GM18867 (cell line): ENCODE data around the gene FNIP2.
"Not testable (repeated sequence)": the region's sequence is repeated elsewhere in the genome, so short reads cannot be mapped to it uniquely, and the experiment has no call there.

Experiments
- ATAC-seq: cut with Tn5 transposase; IDR thresholded peaks from one replicate; pipeline ENCODE4 v1.9.1; 2021; ENCODE audit warnings: mild to moderate bottlenecking, moderate library complexity; ENCODE audit not compliant: unreplicated experiment

Gene FNIP2

DNA sequence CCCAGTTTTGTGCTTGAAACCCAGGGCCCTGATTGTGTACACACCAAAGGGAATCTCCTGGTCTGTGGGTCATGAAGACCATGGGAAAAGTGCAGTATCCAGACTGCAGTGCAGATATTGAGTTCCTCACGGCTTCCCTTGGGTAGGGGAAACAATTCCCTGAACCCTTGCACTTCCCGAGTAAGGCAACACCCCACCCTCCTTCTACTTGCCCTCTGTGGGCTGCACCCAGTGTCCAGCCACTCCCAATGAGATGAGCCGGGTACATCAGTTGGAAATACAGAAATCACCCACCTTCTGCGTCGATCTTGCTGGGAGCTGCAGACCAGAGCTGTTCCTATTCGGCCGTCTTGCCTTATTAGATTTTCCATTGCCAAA is 134.2 kb downstream of the FNIP2 start:
- ATAC-seq = no peak

DNA sequence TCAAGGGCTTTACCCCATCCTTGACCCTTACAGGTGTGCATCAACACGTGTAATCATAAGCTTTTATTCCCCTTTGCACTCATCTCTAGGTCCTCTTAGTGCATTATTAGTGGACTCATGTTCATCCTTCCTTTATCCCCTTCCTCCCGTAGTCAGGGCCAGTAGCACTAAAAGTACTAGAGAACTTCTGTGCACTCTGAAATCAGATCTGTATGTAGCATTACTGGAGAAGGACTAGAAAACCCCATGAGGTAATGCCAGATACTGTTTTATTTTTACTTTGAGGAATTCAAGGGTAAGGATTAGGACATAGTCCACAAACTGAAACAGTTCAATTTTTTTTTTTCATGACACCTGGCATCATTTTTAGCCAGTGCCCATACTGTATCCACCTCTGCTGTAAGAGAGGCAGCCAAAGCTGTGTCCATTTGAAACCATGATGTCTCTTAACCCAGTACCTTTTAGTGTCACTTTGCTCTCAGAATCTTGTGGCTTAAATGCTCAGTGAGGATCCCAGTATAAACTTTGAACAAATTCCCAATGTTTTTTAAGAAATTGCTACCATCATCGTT is 134.7 kb downstream of the FNIP2 start:
- ATAC-seq = no peak

DNA sequence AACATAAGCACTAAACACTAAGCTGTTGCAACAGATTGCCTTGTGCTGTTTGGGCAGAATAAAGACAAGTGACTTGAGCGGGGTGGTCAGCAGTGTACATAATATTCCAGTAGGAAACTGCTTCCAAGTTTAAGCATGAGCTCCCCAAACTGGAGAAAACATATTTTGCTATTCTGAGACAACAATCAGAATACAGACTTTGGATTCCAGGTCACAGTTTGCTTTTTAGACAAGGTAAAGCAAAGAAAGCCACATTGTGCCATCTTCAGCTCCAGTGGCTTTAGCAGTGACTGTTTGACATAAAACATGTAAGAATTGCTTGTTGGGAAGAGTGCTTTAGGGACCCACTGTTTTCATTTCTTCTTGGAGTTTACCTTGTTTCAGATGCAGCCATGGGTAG is 136.0 kb downstream of the FNIP2 start:
- ATAC-seq = no peak

DNA sequence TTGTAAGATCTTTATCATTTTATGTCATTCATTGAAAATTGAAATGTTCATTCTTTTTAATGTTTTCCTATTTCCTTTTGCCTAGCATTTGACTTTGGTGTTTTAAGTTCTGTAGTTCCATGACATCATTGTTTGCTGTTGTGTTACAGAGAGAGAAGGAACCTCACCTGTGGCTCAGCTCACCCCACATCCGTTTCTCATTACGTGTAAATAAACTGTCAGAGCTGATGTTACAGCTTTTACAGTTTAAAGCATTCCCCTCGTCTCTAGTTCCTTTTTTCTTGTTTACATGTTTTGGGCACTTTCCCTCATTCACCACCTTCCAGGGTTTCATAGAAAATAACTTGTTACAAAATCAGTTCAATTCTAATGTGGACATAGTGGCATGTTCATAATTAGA is 137.2 kb downstream of the FNIP2 start:
- peak; percentile 92 for ATAC-seq

DNA sequence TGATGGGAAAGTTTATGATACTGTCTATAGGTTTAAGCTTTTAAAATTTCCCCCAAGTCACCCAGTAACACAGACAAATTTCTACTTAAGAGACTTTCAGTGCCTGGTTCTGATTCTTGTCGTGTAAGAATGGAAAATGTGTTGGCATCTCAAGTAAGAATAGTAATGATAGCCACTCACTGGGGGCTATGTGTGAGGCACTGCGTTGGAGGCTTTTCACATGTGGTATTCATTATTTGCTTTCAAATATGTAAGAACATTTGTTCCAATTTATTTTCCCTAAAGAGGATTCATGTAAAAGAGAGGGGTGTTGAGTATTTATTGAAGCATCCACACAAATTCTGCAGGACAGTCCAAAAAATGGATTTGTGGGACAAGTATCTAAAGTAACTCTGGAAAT is 143.6 kb downstream of the FNIP2 start:
- no peak for ATAC-seq

DNA sequence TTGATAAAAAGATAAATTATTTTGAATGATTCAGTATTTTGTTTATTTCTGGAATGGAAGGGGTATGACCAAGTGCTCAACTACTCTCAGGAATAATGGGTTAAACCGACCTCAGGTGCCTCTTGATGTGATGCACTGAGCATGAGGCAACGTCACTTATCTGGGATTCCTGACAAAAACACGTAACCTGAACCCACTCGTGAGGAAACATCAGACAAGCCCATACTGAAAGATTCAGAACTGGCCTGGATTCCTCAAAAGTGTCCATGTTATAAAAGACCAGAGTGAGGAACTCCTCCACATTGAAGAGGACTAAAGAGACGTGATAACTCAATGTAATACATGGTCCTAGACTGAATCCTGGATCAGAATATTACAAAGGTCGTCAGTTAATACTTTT is 144.0 kb downstream of the FNIP2 start:
- no peak for ATAC-seq

DNA sequence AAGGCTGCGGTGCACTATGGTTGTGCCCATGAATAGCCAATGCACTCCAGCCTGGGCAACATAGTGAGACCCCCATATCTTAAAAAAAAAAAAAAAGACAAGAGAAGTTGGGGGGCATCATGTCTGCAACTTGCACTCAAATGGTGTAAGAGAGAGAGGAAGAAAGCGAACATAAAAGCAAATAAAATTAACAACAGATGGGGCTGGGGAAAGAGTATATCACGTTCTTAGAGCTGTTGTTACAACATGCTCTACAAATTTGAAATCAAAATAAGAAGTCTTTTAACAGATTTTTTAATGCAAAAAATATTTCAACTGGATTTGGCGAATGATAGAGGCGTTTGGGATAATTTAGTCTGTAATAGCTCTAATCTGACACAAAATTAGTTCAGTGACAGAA is 144.9 kb downstream of the FNIP2 start:
- no peak for ATAC-seq

DNA sequence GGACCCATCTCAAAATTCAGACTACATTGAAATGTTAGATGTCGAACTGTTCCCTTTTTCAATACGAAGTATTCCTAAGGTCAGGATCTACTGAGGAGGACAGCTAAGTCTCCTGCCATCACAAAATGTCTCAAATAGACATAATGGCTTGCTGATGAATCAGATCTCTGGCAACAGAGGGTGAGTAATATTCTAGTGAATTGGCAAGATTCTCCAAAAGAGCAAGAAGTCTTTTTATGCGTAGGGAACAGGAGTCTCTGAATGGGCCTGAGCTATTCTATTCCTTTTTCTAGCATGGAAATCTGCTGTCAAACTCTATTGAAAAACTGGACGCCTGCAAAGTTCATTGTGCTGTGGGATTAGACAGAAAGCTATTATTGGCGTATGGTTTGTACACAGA is 145.4 kb downstream of the FNIP2 start:
- no peak for ATAC-seq

DNA sequence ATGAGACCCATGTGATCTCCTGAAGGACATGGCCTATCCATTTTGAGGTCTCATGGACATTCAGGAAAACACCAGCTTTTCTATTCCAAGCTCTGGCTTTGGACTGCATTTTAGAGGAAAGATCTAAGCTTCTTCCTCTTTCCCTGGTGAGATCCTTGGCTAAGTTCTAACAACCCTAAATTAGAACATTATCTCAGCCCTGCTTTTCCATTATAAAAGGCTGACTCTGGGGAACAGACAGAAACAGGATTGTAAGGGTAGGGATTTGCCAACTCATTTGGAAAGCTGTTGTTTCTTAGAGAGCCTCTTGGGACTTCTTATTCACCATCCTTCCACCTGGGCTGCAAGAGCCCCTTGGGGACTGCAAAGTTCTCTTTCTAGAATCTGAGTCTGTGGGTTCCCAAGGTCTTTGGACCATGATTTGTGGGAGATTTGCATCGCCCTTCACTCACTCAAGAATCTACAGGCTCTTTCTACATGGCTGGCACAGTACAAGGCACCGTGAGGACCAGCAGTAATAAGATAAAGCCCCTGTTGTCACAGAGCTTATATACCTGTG is 146.9 kb downstream of the FNIP2 start:
- ATAC-seq = no peak

DNA sequence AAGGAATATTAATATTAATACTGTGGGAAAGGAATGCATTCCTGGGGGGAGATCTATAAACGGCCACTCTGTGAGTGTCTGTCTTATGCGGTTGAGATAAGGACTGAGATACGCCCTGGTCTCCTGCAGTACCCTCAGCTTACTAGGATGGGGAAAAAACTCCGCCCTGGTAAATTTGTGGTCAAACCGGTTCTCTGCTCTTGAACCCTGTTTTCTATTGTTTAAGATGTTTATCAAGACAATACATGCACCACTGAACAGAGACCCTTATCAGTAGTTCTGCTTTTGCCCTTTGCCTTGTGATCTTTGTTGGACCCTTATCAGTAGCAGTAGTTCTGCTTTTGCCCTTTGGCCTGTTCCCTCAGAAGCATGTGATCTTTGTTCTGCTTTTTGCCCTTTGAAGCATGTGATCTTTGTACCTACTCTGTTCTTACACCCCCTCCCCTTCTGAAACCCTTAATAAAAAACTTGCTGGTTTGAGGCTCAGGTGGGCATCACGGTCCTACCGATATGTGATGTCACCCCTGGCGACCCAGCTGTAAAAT is 151.7 kb downstream of the FNIP2 start:
- ATAC-seq = not testable (repeated sequence)

DNA sequence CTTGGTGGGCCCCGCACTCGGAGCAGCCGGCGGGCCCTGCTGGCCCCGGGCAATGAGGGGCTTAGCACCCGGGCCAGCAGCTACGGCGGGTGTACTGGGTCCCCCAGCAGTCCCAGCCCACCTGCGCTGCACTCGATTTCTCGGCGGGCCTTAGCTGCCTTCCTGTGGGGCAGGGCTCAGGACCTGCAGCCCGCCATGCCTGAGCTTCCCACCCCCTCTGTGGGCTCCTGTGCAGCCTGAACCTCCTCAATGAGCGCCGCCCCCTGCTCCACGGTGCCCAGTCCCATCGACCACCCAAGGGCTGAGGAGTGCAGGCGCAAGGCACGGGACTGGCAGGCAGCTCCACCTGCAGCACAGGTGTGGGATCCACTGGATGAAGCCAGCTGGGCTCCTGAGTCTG is 158.9 kb downstream of the FNIP2 start:
- ATAC-seq = not testable (repeated sequence)

DNA sequence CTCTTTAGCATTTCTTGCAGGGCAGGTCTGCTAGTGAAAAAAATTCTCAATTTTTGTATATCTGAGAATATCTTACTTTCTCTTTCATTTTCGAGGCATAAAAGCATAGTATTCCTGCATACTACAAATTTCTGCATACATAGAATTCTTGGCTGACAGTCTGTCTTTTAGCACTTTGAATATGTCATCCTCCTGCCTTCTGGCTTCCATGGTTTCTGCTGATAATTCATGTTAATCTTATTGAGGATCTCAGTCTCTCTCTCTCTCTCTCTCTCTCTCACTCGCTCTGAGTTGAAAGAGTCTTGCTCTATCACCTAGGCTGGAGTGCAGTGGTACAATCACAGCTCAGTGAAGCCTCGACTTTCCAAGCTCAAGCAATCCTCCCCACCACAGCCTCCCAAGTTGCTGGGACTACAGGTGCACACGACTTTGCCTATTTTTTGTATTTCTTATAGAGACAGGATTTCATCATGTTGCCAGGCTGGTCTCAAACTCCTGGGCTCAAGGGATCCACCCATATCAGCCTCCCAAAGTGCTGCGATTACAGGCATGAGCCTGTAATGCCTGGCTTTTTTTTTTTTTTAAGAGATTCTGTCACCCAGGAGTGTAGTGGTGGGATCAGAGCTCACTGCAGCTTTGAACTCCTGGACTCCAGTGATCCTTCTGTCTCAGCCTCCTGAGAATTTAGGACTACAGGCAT is 161.3 kb downstream of the FNIP2 start:
- no peak for ATAC-seq

DNA sequence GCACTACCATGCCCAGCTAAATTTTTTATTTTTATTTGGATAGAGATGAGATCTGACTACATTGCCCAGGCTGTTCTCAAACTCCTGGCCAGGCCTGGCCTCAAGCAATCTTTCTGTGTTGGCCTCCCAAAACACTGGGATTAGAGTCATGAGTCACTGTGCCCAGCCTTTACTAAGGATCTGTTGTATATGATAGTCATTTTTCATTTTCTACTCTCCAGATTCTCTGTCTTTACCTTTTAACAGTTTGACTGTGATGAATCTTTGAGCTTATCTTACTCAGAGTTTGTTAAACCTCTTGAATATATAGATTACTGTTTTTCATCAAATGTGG is 161.8 kb downstream of the FNIP2 start:
- ATAC-seq = no peak

DNA sequence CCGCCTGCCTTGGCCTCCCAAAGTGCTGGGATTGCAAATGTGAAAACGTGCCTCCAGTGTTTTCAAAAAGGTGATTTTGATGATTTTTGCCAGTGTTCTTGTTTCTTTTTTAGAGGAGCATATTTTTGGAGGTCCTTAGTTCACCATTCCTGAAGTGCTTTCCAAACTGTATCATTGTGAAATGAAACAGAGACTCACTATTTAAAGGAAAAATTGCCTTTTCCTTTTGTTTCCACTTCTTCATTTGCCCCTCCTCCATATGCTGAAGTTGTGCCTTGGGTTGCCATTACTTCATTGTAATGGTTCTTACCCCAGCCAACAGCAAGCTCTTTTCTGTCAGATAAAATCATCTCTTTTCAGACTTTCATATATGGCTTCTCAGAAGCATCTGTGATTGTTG is 164.4 kb downstream of the FNIP2 start:
- no peak for ATAC-seq

DNA sequence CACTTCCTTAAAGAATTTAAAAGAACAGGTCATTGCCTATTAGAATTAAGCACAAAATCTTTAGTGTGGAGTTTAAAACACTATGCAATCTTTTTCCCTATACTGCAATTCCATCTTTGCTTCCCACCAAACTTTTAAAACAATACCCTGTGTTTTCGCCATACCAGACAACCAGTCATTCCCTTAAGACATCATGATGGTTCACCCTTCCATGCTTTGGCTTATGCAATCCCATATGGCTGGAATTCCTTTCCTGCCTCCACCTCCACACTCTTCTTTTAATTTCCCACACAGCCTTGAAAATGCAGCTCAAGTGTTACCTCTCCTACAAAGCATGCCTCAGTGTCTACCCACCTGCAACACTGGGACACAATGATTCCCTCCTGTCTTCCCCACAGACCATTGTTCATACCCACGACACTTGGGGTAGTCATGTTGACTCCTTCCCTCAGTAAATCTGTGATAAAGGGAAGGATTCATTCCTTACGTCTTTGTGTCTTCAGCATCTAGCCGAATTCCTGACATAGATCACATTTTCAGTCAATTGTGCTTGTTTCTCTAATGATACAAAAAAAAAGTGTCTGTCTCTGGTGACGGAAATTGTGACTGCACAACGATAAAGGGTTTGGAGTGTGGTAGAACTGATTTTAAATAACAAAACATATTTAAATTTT is 166.3 kb downstream of the FNIP2 start:
- ATAC-seq = no peak

DNA sequence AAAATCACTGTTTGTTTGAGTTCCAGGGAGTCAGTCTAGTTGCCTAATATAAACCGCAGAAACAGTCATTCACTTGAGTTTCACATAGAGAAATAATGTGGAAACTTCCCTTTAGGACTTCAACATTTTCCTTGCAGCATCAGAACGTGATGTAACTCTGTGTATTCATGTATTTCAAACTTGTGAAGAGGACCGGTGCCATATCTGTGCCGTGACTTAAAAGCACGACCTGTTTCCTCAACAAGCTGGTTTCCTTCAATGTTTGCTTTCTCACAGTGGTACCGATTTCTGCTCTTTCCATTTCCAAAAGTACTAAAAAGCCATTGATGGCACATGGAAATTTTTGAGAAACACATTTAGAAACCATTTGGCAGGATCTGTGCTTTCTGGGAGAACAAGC is 167.4 kb downstream of the FNIP2 start:
- no peak for ATAC-seq

DNA sequence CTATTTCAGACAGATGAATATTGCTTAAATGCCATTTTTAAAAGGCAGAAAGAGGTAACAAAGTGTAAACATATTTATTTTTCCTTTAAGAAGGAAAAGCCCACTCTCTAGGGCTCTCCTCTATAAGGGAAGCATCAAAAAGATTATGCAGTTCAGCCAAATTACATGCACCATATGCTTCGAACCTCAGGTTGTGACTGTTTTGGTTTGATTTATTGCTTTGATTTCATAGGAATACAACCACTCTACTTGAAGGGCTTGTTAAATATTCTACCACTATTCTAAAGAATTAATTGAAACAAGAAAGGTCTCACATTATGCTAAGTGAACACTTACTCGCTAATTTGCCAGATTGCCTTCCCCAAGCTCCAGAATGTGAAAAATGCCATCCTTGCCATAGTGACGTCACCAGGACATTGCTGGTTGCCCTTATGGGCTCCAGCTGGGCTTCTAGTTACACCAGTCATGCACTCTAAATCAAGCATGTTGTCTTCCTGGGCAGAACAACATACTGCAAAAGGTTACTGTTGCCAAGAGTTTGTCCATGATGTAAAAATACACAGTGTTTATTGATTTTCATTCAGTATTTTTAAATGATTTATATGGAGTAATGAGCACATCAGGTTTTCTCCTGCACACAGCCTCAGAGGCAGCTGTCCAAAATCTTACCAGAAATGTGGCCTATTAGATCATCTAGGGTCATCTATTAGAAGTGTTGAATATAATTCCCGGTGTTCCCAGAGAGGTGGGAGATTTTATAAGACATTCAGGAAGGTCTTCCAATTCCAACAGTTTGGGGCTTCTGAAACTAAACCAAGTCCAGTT is 169.6 kb downstream of the FNIP2 start:
- no peak for ATAC-seq

DNA sequence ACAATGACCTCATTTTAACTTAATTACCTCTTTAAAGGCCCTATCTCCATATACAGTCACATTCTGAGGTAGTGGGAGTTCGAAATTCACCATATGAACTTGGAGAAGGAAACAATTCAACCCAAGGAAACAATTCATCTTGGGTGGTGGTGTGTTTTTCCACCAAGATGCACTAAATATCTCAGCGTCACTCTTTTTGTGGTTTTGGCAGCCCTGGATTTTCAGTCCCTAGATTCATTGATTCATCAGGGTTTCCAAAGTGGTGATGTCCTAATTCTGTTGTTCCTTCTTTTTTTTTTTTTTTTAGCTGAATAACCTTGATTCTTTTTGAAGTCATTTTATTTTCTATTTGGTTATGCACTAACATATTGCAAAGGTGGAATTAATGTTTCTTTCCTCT is 171.4 kb downstream of the FNIP2 start:
- ATAC-seq = no peak

DNA sequence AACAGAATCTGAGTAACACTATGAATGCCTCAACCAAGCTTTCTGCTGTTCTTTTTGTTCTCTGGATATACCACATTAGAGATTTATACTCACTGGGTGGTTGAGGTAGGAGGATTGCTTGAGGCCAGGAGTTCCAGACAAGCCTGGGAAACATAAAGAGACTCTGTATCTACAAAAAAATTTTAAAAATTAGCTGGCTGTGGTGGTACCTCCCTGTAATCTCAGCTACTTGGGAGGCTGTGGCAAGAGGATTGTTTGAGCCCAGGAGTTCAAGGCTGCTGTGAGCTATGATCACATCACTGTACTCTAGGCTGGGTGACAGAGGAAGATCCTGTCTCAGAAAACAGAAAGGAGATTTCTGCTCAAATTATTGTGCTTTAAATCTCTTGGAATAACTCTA is 172.5 kb downstream of the FNIP2 start:
- no peak for ATAC-seq

DNA sequence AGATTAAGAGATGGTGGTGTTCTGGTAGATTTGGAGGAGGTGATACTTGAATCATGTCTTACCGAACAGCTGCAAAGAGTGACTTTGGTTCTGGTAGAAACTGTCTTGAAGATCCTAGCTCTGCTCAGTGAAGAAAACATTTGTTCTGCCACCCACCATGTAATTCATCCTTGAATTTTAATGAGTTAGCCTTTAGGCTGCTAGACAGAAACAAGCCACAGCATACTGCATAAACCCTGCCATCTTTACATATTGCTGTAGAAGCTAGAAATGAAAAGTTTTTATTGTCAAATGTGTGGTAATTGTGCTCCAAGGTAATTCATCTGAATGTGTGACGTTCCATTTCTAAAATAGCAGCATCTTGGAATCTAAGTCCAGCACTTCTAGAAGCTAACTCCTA is 173.1 kb downstream of the FNIP2 start:
- ATAC-seq = no peak

DNA sequence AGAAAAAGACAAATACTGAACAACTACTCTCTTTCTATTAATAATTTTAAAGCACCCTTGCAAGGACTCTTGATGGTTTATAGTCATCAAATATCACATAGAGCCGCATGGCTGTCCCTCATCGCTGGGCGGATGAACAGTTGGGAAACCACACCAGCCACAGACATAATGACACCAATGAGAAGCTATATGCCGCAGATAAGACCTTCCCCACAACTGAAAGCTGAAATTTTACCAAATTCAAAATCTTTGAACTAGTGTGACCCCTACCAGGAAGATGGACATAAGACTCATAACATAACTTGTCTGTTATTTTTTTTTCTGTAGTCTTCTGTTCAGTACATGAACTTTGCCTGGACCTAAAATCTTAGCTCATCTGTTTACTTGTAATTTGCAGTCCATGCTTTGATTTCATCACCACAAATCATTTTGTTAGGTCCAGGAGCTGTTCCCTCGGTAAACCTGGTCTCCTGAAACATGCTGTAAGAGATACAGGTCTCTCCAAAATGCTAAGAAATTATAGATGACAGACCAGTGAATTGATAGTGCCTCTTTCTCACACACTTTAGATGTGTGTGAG is 176.8 kb downstream of the FNIP2 start:
- no peak for ATAC-seq
